Transverse colon (tissue), 4 donors: Measurements from ENCODE around the gene LRRC63. TPM values are rescaled to one million over a fixed set of nuclear protein-coding genes. Genes with fewer than 3 reads are reported as not detected.

Experiments used
- DNase-seq: peaks from one replicate; pipeline ENCODE4 v3.0.0-alpha.2; 2019
- H3K27ac ChIP-seq, 4 donors: fragments of 200-600 bp; sonication (generic); 2 replicates each; pipeline ENCODE4 v1.5.1; 2016 to 2018; ENCODE audit warnings: inconsistent platforms in 4 of 4
- H3K27me3 ChIP-seq: fragments of 200-600 bp; sonication (generic); 2 replicates; pipeline ENCODE4 v1.5.1; 2017; ENCODE audit warnings: inconsistent platforms
- H3K36me3 ChIP-seq, 4 donors: fragments of 200-600 bp; sonication (generic); 2 replicates each; pipeline ENCODE4 v1.5.1; 2017 to 2019; ENCODE audit warnings: inconsistent platforms in 4 of 4
- H3K4me1 ChIP-seq, 4 donors: fragments of 200-600 bp; sonication (generic); 2 replicates each; pipeline ENCODE4 v1.5.1; 2017 to 2020; ENCODE audit warnings: inconsistent platforms in 4 of 4
- H3K4me3 ChIP-seq, 4 donors: fragments of 200-600 bp; sonication (generic); 1 replicate in 1 of 4; 2 replicates in 3 of 4; pipeline versions ENCODE4 v1.5.1 to v1.6.1; 2017 to 2019; ENCODE audit warnings: inconsistent platforms in 4 of 4
- H3K9me3 ChIP-seq, 2 donors: fragments of 200-600 bp; sonication (generic); 2 replicates each; pipeline ENCODE4 v1.5.1; 2017 to 2019; ENCODE audit warnings: inconsistent platforms in 2 of 2
- CTCF ChIP-seq, 5 experiments: fragments of 200-600 bp in 3 of 5; fragments of 450-650 bp in 2 of 5; sonication (generic) in 3 of 5; IDR thresholded peaks; 1 replicate in 2 of 5; 2 replicates in 3 of 5; pipeline ENCODE4 v1.5.1; 2016 to 2017; ENCODE audit warnings: antibody characterized with exemption in 5 of 5, inconsistent platforms in 3 of 5, mild to moderate bottlenecking in 2 of 5, moderate library complexity in 1 of 5
- EP300 ChIP-seq: sonication (generic); formaldehyde crosslinking; IDR thresholded peaks from one replicate; pipeline ENCODE4 v1.6.1; 2017; ENCODE audit warnings: antibody characterized with exemption, low read depth
- POLR2A ChIP-seq: fragments of 450-650 bp; IDR thresholded peaks from one replicate; pipeline ENCODE4 v1.6.1; 2016; ENCODE audit warnings: antibody characterized with exemption, mild to moderate bottlenecking, moderate library complexity
- POLR2AphosphoS5 ChIP-seq, 3 donors: sonication (generic); formaldehyde crosslinking; IDR thresholded peaks; one replicate each; pipeline ENCODE4 v1.6.1; 2016; ENCODE audit warnings: antibody characterized with exemption in 3 of 3
- WGBS, 2 donors: methylation state at CpG; one replicate each; pipeline ENCODE4 v1.1.5; 2018; ENCODE audit warnings: low coverage in 1 of 2; 5-methylcytosine and 5-hydroxymethylcytosine counted together
- in situ Hi-C, 4 donors: fragments of 200-750 bp; cut with MboI; loops; one replicate each; pipeline versions ENCODE4 v1.15.0 to v1.15.1; 2017; ENCODE audit warnings: low sequenced_read_pairs in 3 of 4, low pct_ligation_motif_present in 1 of 4, low pct_unique_long_range_greater_than_20kb in 1 of 4
- intact Hi-C: fragments of 100-400 bp; cut with DNase I; formaldehyde crosslinking; loops from one replicate; pipeline ENCODE4 v1.15.1; 2023; ENCODE audit warnings: low total_unique reads
- total RNA-seq, 4 donors: library from RNA; depleted of rRNA; stranded (reverse); fragments of >200 nt; gene quantifications; one replicate each; pipeline ENCODE4 v1.1.0, GENCODE V29; 2016

The LRRC63 gene
- total RNA-seq, 4 donors from 2014 or later: 0.32 TPM; not detected in 3

- no peaks in the 10 kb centered on the region for H3K27me3 ChIP-seq
- WGBS, 2 donors: 87 to 94% methylated on average over 3 of the region's 3 CpGs
Measured at GRCh38 chr13:46304546-46304945, 92.8 kb downstream of the LRRC63 start.

GRCh38 chr13:46307554-46307953 is 95.8 kb downstream of the LRRC63 start:
- Histone ChIP-seq H3K9me3 (no peaks in the 10 kb centered on the region), H3K36me3 (no peaks in the 10 kb centered on the region), H3K27ac (no peak overlapping the region), H3K4me3 (no peak overlapping the region), H3K27me3 (no peaks in the 10 kb centered on the region), H3K4me1 (no peaks in the 10 kb centered on the region)
- 86 to 89% methylated on average over 1 of the region's 1 CpG for whole genome bisulfite sequencing, 2 donors
- intact Hi-C loops (no loop called here), in situ Hi-C loops (no loop called here)
- TF ChIP-seq CTCF (IDR thresholded peaks at IDR 0.05) (no peak), EP300 (no peak), POLR2A (no peak), POLR2AphosphoS5 (IDR thresholded peaks at IDR 0.05) (no peak)
- DNase-seq: no peak

More at GRCh38 chr13:46304546-46304945, 92.8 kb downstream of the LRRC63 start:
- intact Hi-C loops (no loop called here), in situ Hi-C loops (no loop called here)
- no peak for DNase-seq
- no peak for TF ChIP-seq EP300
- TF ChIP-seq POLR2A: no peak
- no peak for TF ChIP-seq CTCF (IDR thresholded peaks at IDR 0.05)
- no peak for TF ChIP-seq POLR2AphosphoS5 (IDR thresholded peaks at IDR 0.05)
- Histone ChIP-seq H3K4me1 (no peaks in the 10 kb centered on the region), H3K4me3 (no peak overlapping the region), H3K9me3 (no peaks in the 10 kb centered on the region), H3K27ac (no peak overlapping the region), H3K36me3 (no peaks in the 10 kb centered on the region)

GRCh38 chr13:46310066-46310465 is 98.3 kb downstream of the LRRC63 start:
- H3K27ac ChIP-seq: no peak overlapping the region
- 70 to 80% methylated on average over 1 of the region's 1 CpG for WGBS, 2 donors
- H3K4me1 ChIP-seq: no peaks in the 10 kb centered on the region
- no peak for DNase-seq
- TF ChIP-seq POLR2AphosphoS5 (IDR thresholded peaks at IDR 0.05): no peak
- TF ChIP-seq CTCF (IDR thresholded peaks at IDR 0.05): no peak
- TF ChIP-seq EP300: no peak
- TF ChIP-seq POLR2A: no peak
- no peaks in the 10 kb centered on the region for H3K27me3 ChIP-seq
- no peak overlapping the region for H3K4me3 ChIP-seq
- H3K9me3 ChIP-seq: no peaks in the 10 kb centered on the region
- intact Hi-C loops (no loop called here), in situ Hi-C loops (no loop called here)
- H3K36me3 ChIP-seq: no peaks in the 10 kb centered on the region

- WGBS, 2 donors: 92% methylated on average over 2 of the region's 2 CpGs
- in situ Hi-C loops (no loop called here), intact Hi-C loops (no loop called here)
- no peaks in the 10 kb centered on the region for H3K9me3 ChIP-seq
- no peak overlapping the region for H3K27ac ChIP-seq
- DNase-seq: no peak
- no peaks in the 10 kb centered on the region for H3K4me1 ChIP-seq
- no peak overlapping the region for H3K4me3 ChIP-seq
- H3K27me3 ChIP-seq: no peaks in the 10 kb centered on the region
- TF ChIP-seq POLR2A: no peak
- no peaks in the 10 kb centered on the region for H3K36me3 ChIP-seq
Measured at GRCh38 chr13:46311217-46311616, 99.5 kb downstream of the LRRC63 start.

GRCh38 chr13:46313024-46313423 is 101.3 kb downstream of the LRRC63 start:
- WGBS, 2 donors: 87 to 100% methylated on average over 1 of the region's 1 CpG
- no peak overlapping the region for H3K27ac ChIP-seq
- TF ChIP-seq POLR2AphosphoS5 (IDR thresholded peaks at IDR 0.05): no peak
- TF ChIP-seq CTCF (IDR thresholded peaks at IDR 0.05): no peak
- no peak for TF ChIP-seq EP300
- no peak for TF ChIP-seq POLR2A
- H3K4me3 ChIP-seq: no peak overlapping the region
- no peak for DNase-seq
- H3K9me3 ChIP-seq: no peaks in the 10 kb centered on the region
- intact Hi-C loops: no loop called here
- H3K27me3 ChIP-seq: no peaks in the 10 kb centered on the region
- no peaks in the 10 kb centered on the region for H3K4me1 ChIP-seq
- in situ Hi-C loops: no loop called here
- no peaks in the 10 kb centered on the region for H3K36me3 ChIP-seq
